Erythroblast (primary cell): Measurements from ENCODE around the gene CLC.

ENCODE experiments used
- GATA1 ChIP-seq: IDR thresholded peaks from 2 replicates; pipeline ENCODE4 v1.6.1; 2011; ENCODE audit warnings: low read depth, mild to moderate bottlenecking, control low read depth, low read length, moderate library complexity
- POLR2A ChIP-seq: IDR thresholded peaks from 2 replicates; pipeline ENCODE4 v1.6.1; 2011; ENCODE audit warnings: mild to moderate bottlenecking, low read length

DNA sequence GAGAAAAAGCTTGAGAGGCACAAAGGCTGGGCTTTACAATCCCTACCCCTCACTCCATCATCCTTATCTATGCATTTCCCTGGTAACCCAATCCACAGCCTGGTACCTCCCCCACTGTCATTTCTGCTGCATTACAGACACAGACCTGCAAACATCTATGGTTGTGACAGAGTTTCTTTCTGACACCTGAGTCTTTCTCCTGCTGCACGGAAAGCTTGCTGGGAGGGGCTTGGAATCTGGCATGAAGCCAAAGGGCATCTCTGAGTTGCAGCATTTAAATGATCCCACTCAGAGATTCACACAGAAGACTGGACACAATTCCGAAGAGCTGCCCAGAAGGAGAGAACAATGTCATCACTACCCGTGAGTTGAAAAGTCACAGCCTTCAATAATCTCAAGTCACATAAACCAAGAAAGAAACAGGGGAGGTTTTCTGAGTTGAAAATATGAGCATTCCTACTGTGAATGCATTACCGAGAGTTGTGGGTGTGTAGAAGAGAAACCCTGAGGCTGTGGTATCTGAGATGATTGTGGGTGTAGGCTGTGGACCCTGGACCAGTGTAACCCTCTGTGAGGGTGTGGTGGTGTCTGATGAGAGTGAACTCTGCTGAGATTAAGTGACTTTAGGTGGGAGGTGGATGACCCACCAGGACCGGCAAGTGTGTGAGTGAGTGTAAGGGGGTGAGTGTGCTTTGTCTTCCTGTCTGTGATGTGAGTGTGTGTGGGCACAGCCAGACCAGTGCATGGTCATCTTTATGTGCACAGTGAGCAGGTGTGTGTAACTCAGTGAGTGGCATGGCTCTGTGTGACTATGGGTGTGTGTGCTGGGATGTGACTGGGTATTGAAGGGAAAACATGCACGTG is 33.4 kb downstream of the CLC start, which contains the start of gene LGALS14:
- TF ChIP-seq POLR2A (no peak), GATA1 (no peak)
